Astrocyte (in vitro differentiated cells and primary cell): ENCODE data around the gene TOR4A. TPM values are rescaled to one million over a fixed set of nuclear protein-coding genes. Genes with fewer than 3 reads are reported as not detected.

Experiments
- DNase-seq: peaks from one replicate; pipeline ENCODE4 v3.0.0-alpha.2; 2010; ENCODE audit warnings: low read depth
- FAIRE-seq: peaks from 2 replicates; lab custom pipeline; 2011; peaks lifted over from hg19 to GRCh38; lab: Jason Lieb, UNC
- H2AFZ ChIP-seq: 2 replicates; pipeline ENCODE4 v1.6.0; 2012; ENCODE audit warnings: low read depth, low read length, inconsistent platforms
- H3K27ac ChIP-seq: 2 replicates; pipeline ENCODE4 v1.5.1; 2011; ENCODE audit warnings: low read depth, low read length, inconsistent platforms
- H3K27me3 ChIP-seq: 2 replicates; pipeline ENCODE4 v1.6.0; 2011; ENCODE audit warnings: low read length, inconsistent platforms; ENCODE audit not compliant: insufficient read depth
- H3K36me3 ChIP-seq: 2 replicates; pipeline ENCODE4 v1.5.1; 2011; ENCODE audit warnings: low read length, inconsistent platforms; ENCODE audit not compliant: insufficient read depth
- H3K4me1 ChIP-seq: 2 replicates; pipeline ENCODE4 v1.5.1; 2011; ENCODE audit warnings: low read length, inconsistent platforms; ENCODE audit not compliant: insufficient read depth
- H3K4me2 ChIP-seq: 2 replicates; pipeline ENCODE4 v1.6.0; 2012; ENCODE audit warnings: low read length, inconsistent platforms
- H3K4me3 ChIP-seq: 2 replicates; pipeline ENCODE4 v1.5.1; 2011; ENCODE audit warnings: low read depth, mild to moderate bottlenecking, low read length, inconsistent platforms; ENCODE audit not compliant: insufficient read depth
- H3K79me2 ChIP-seq: 2 replicates; pipeline ENCODE4 v1.6.0; 2012; ENCODE audit warnings: mild to moderate bottlenecking, low read length, inconsistent platforms; ENCODE audit not compliant: insufficient read depth
- H3K9ac ChIP-seq: 2 replicates; pipeline ENCODE4 v1.6.0; 2012; ENCODE audit warnings: mild to moderate bottlenecking, low read length, inconsistent platforms
- H3K9me3 ChIP-seq: 2 replicates; pipeline ENCODE4 v1.5.1; 2012; ENCODE audit warnings: low read depth, mild to moderate bottlenecking, low read length, inconsistent platforms; ENCODE audit not compliant: insufficient read depth
- H4K20me1 ChIP-seq: 2 replicates; pipeline ENCODE4 v1.6.0; 2012; ENCODE audit warnings: low read length, inconsistent platforms; ENCODE audit not compliant: insufficient read depth
- H3K27ac Mint-ChIP-seq: one replicate; pipeline ENCODE4 v1.8.0; 2021; ENCODE audit warnings: mild to moderate bottlenecking, mixed read lengths; ENCODE audit not compliant: unreplicated experiment
- H3K27me3 Mint-ChIP-seq: one replicate; pipeline ENCODE4 v1.8.0; 2021; ENCODE audit warnings: low read depth, mixed read lengths; ENCODE audit not compliant: unreplicated experiment
- H3K36me3 Mint-ChIP-seq: one replicate; pipeline ENCODE4 v1.8.0; 2021; ENCODE audit warnings: low read depth, mixed read lengths; ENCODE audit not compliant: unreplicated experiment
- H3K4me1 Mint-ChIP-seq: one replicate; pipeline ENCODE4 v1.8.0; 2021; ENCODE audit warnings: low read depth, mixed read lengths; ENCODE audit not compliant: unreplicated experiment
- H3K4me3 Mint-ChIP-seq: one replicate; pipeline ENCODE4 v1.8.0; 2021; ENCODE audit warnings: mild to moderate bottlenecking, moderate library complexity, mixed read lengths; ENCODE audit not compliant: unreplicated experiment
- H3K9me3 Mint-ChIP-seq: one replicate; pipeline ENCODE4 v1.8.0; 2021; ENCODE audit warnings: mild to moderate bottlenecking, mixed read lengths; ENCODE audit not compliant: unreplicated experiment
- CTCF ChIP-seq: IDR thresholded peaks from 2 replicates; pipeline ENCODE4 v1.5.1; 2011; ENCODE audit warnings: low read depth, mild to moderate bottlenecking, inconsistent platforms, low read length, moderate library complexity; ENCODE audit not compliant: insufficient read depth
- EZH2 ChIP-seq: IDR thresholded peaks from 2 replicates; pipeline ENCODE4 v1.6.1; 2012; ENCODE audit warnings: mild to moderate bottlenecking, low read length, inconsistent platforms; ENCODE audit not compliant: insufficient read depth
- total RNA-seq: library from RNA; stranded (reverse); gene quantifications from 2 replicates; pipeline ENCODE4 v1.2.1, GENCODE V29; 2021

TOR4A gene
- total RNA-seq, 1 donor from 2014 or later, result 11.8 TPM

- H3K36me3 Mint-ChIP-seq, result no peaks in the 10 kb centered on the region
- H3K27ac ChIP-seq, result no peak overlapping the region
- H3K4me1 Mint-ChIP-seq, result peaks cover 5% of the 10 kb centered on the region
- H3K4me1 ChIP-seq, result peaks cover 41% of the 10 kb centered on the region
- H3K9ac ChIP-seq, result peak overlapping the region; percentile 48
- FAIRE-seq, result no peak
- peak overlapping the region; percentile 88 for H3K4me2 ChIP-seq
- peak overlapping the region; percentile 38 for H3K4me3 ChIP-seq
- no peak overlapping the region for H3K4me3 Mint-ChIP-seq
- no peaks in the 10 kb centered on the region for H3K79me2 ChIP-seq
- TF ChIP-seq CTCF (peak; percentile 10), EZH2 (no peak)
- H3K27me3 Mint-ChIP-seq, result no peaks in the 10 kb centered on the region
- H3K27ac Mint-ChIP-seq, result no peak overlapping the region
- H4K20me1 ChIP-seq, result peaks cover 3% of the 10 kb centered on the region
- H3K9me3 Mint-ChIP-seq, result no peaks in the 10 kb centered on the region
- no peaks in the 10 kb centered on the region for H3K9me3 ChIP-seq
- peak; percentile 27 for DNase-seq
- peak overlapping the region; percentile 71 for H2AFZ ChIP-seq
- peaks cover 8% of the 10 kb centered on the region for H3K27me3 ChIP-seq
- H3K36me3 ChIP-seq, result no peaks in the 10 kb centered on the region
Observed at GRCh38 chr9:137302449-137303150, 25.1 kb downstream of the TOR4A start.

- DNase-seq, result no peak
- Histone ChIP-seq H3K79me2 (no peaks in the 10 kb centered on the region), H3K4me2 (peak overlapping the region; percentile 88), H3K9me3 (no peaks in the 10 kb centered on the region), H3K9ac (no peak overlapping the region), H3K4me1 (peaks cover 36% of the 10 kb centered on the region), H3K27ac (no peak overlapping the region), H3K36me3 (no peaks in the 10 kb centered on the region), H4K20me1 (peaks cover 3% of the 10 kb centered on the region), H2AFZ (peak overlapping the region; percentile 71), H3K27me3 (peaks cover 8% of the 10 kb centered on the region), H3K4me3 (no peak overlapping the region)
- H3K27me3 Mint-ChIP-seq, result peaks cover 2% of the 10 kb centered on the region
- no peak for FAIRE-seq
- peaks cover 5% of the 10 kb centered on the region for H3K4me1 Mint-ChIP-seq
- H3K27ac Mint-ChIP-seq, result no peak overlapping the region
- H3K4me3 Mint-ChIP-seq, result no peak overlapping the region
- no peaks in the 10 kb centered on the region for H3K36me3 Mint-ChIP-seq
- H3K9me3 Mint-ChIP-seq, result no peaks in the 10 kb centered on the region
- TF ChIP-seq CTCF (no peak), EZH2 (no peak)
Observed at GRCh38 chr9:137303151-137303892, 25.8 kb downstream of the TOR4A start.
